SK-MEL-5 (cell line): ENCODE data around the gene SFXN5. TPM values are rescaled to one million over a fixed set of nuclear protein-coding genes. Genes with fewer than 3 reads are reported as not detected.

ENCODE experiments used
- DNase-seq: peaks from one replicate; pipeline ENCODE4 v3.0.0-alpha.2; 2016; ENCODE audit warnings: low read depth, low spot score
- in situ Hi-C: cut with HindIII; loops from 2 replicates; pipeline ENCODE4 v1.10.0; 2016; ENCODE audit warnings: low sequenced_read_pairs, high pct_unique_total_duplicates, low pct_unique_long_range_greater_than_20kb
- total RNA-seq: library from RNA; depleted of rRNA; stranded (reverse); fragments of >200 nt; shearing (Covaris generic); gene quantifications from 2 replicates; pipeline ENCODE4 v1.2.3, GENCODE V29; 2014

Gene SFXN5
- total RNA-seq, 1 experiment from 2014 or later: 7.1 TPM

GRCh38 chr2:73013936-73014335 lies 57.6 kb downstream of the SFXN5 start:
- no peak for DNase-seq
- in situ Hi-C loops: no loop called here

- DNase-seq: no peak
- in situ Hi-C loops: no loop called here
Measured at GRCh38 chr2:73009177-73009839, 62.2 kb downstream of the SFXN5 start.

GRCh38 chr2:73008766-73009135 lies 62.8 kb downstream of the SFXN5 start:
- in situ Hi-C loops: no loop called here

GRCh38 chr2:73007991-73008765 lies 63.3 kb downstream of the SFXN5 start:
- in situ Hi-C loops: no loop called here
- no peak for DNase-seq

More at GRCh38 chr2:73008766-73009135, 62.8 kb downstream of the SFXN5 start:
- no peak for DNase-seq

- in situ Hi-C loops: no loop called here
- DNase-seq: no peak
Measured at GRCh38 chr2:73006969-73007710, 64.4 kb downstream of the SFXN5 start.

- in situ Hi-C loops: no loop called here
- DNase-seq: no peak
Measured at GRCh38 chr2:73004889-73005596, 66.5 kb downstream of the SFXN5 start.

GRCh38 chr2:73004466-73004865 lies 67.0 kb downstream of the SFXN5 start:
- no peak for DNase-seq
- in situ Hi-C loops: no loop called here

- in situ Hi-C loops: no loop called here
- no peak for DNase-seq
Measured at GRCh38 chr2:73003027-73003426, 68.5 kb downstream of the SFXN5 start.

GRCh38 chr2:73000808-73001570 lies 70.5 kb downstream of the SFXN5 start:
- DNase-seq: no peak
- in situ Hi-C loops: no loop called here

GRCh38 chr2:72999729-73000725 lies 71.5 kb downstream of the SFXN5 start:
- in situ Hi-C loops: no loop called here
- no peak for DNase-seq

- DNase-seq: no peak
- in situ Hi-C loops: no loop called here
Measured at GRCh38 chr2:72998724-72999123, 72.8 kb downstream of the SFXN5 start.

GRCh38 chr2:72998234-72998651 lies 73.3 kb downstream of the SFXN5 start:
- in situ Hi-C loops: no loop called here
- no peak for DNase-seq

- in situ Hi-C loops: no loop called here
- DNase-seq: no peak
Measured at GRCh38 chr2:72996117-72996502, 75.4 kb downstream of the SFXN5 start.

GRCh38 chr2:72995430-72996116 lies 75.9 kb downstream of the SFXN5 start:
- no peak for DNase-seq
- in situ Hi-C loops: no loop called here

GRCh38 chr2:72994991-72995380 lies 76.5 kb downstream of the SFXN5 start:
- in situ Hi-C loops: no loop called here

More at GRCh38 chr2:72994991-72995380, 76.5 kb downstream of the SFXN5 start:
- no peak for DNase-seq
